ENCODE data around the gene MIPOL1. TPM values are rescaled to one million over a fixed set of nuclear protein-coding genes. Genes with fewer than 3 reads are reported as not detected.
"Not testable (repeated sequence)": the region's sequence is repeated elsewhere in the genome, so short reads cannot be mapped to it uniquely, and the experiment has no call there.

Gene MIPOL1
- total RNA-seq, 3 donors from 2014 or later (not counting 1 experiment from before 2014, with no cell fraction given): not detected

- Mint-ChIP-seq H3K27ac (no peak overlapping the region), H3K27me3 (ENCODE audit: low read depth in 2 of 2) (no peaks in the 10 kb centered on the region), H3K4me1 (no peaks in the 10 kb centered on the region), H3K9me3 (peaks cover 11 to 22% of the 10 kb centered on the region in 2 donors), H3K36me3 (peaks cover 24% of the 10 kb centered on the region), H3K4me3 (no peak overlapping the region)
- DNase-seq (no peak), ATAC-seq (no peak)
- no peak for TF ChIP-seq CTCF (IDR thresholded peaks at IDR 0.05)
- Histone ChIP-seq H3K4me3 (ENCODE audit: low read length) (no peak overlapping the region), H3K36me3 (ENCODE audit: control insufficient read depth, insufficient read depth, low read length) (no peaks in the 10 kb centered on the region), H3K27ac (ENCODE audit: low read length) (no peak overlapping the region), H3K4me1 (ENCODE audit: control insufficient read depth, insufficient read depth, low read length) (no peaks in the 10 kb centered on the region), H3K27me3 (ENCODE audit: control insufficient read depth, insufficient read depth, low read length) (no peaks in the 10 kb centered on the region), H3K9me3 (ENCODE audit: control insufficient read depth, insufficient read depth, low read length) (peaks cover 3% of the 10 kb centered on the region)
- 90% methylated on average over 1 of the region's 1 CpG for WGBS (ENCODE audit: insufficient coverage)
- intact Hi-C loops (cut with micrococcal nuclease): no loop called here
These were observed 356.3 kb downstream of the MIPOL1 start for GRCh38 chr14:37553935-37554550.

GRCh38 chr14:37555596-37555995, 357.9 kb downstream of the MIPOL1 start:
- H3K27ac ChIP-seq (ENCODE audit: low read length); H3K36me3 ChIP-seq (ENCODE audit: control insufficient read depth, insufficient read depth, low read length); intact Hi-C loops (cut with micrococcal nuclease); H3K27me3 ChIP-seq (ENCODE audit: control insufficient read depth, insufficient read depth, low read length); H3K4me3 Mint-ChIP-seq; H3K9me3 ChIP-seq (ENCODE audit: control insufficient read depth, insufficient read depth, low read length); H3K27ac Mint-ChIP-seq; ATAC-seq; H3K4me3 ChIP-seq (ENCODE audit: low read length); H3K4me1 Mint-ChIP-seq; H3K4me1 ChIP-seq (ENCODE audit: control insufficient read depth, insufficient read depth, low read length); H3K27me3 Mint-ChIP-seq (ENCODE audit: low read depth in 2 of 2); DNase-seq: not testable (repeated sequence)
- Mint-ChIP-seq H3K36me3 (peaks cover 24% of the 10 kb centered on the region), H3K9me3 (peaks cover 11 to 22% of the 10 kb centered on the region in 2 donors)
- 82% methylated on average over 13 of the region's 33 CpGs for WGBS (ENCODE audit: insufficient coverage)

GRCh38 chr14:37558740-37559139, 361.0 kb downstream of the MIPOL1 start:
- H3K4me1 Mint-ChIP-seq: no peaks in the 10 kb centered on the region
- no peaks in the 10 kb centered on the region for H3K36me3 ChIP-seq (ENCODE audit: control insufficient read depth, insufficient read depth, low read length)
- H3K36me3 Mint-ChIP-seq: peaks cover 16% of the 10 kb centered on the region
- 87% methylated on average over 3 of the region's 4 CpGs for WGBS (ENCODE audit: insufficient coverage)
- no peak overlapping the region for H3K27ac ChIP-seq (ENCODE audit: low read length)
- no peak overlapping the region for H3K4me3 ChIP-seq (ENCODE audit: low read length)
- ATAC-seq (no peak), DNase-seq (no peak)
- H3K27me3 ChIP-seq (ENCODE audit: control insufficient read depth, insufficient read depth, low read length): no peaks in the 10 kb centered on the region
- H3K27ac Mint-ChIP-seq: no peak overlapping the region
- H3K4me1 ChIP-seq (ENCODE audit: control insufficient read depth, insufficient read depth, low read length): no peaks in the 10 kb centered on the region
- peaks cover 3% of the 10 kb centered on the region for H3K9me3 ChIP-seq (ENCODE audit: control insufficient read depth, insufficient read depth, low read length)
- no peak for TF ChIP-seq CTCF (IDR thresholded peaks at IDR 0.05)
- H3K4me3 Mint-ChIP-seq: no peak overlapping the region
- H3K27me3 Mint-ChIP-seq (ENCODE audit: low read depth in 2 of 2): no peaks in the 10 kb centered on the region
- H3K9me3 Mint-ChIP-seq: peaks cover 5 to 17% of the 10 kb centered on the region in 2 donors
- intact Hi-C loops (cut with micrococcal nuclease): no loop called here

- DNase-seq (no peak), ATAC-seq (no peak)
- WGBS (ENCODE audit: insufficient coverage): 93% methylated on average over 4 of the region's 6 CpGs
- Histone ChIP-seq H3K9me3 (ENCODE audit: control insufficient read depth, insufficient read depth, low read length) (no peaks in the 10 kb centered on the region), H3K27ac (ENCODE audit: low read length) (no peak overlapping the region), H3K36me3 (ENCODE audit: control insufficient read depth, insufficient read depth, low read length) (no peaks in the 10 kb centered on the region), H3K27me3 (ENCODE audit: control insufficient read depth, insufficient read depth, low read length) (no peaks in the 10 kb centered on the region), H3K4me1 (ENCODE audit: control insufficient read depth, insufficient read depth, low read length) (no peaks in the 10 kb centered on the region), H3K4me3 (ENCODE audit: low read length) (no peak overlapping the region)
- H3K4me3 Mint-ChIP-seq: no peak overlapping the region
- peaks cover 3 to 12% of the 10 kb centered on the region in 2 donors for H3K9me3 Mint-ChIP-seq
- intact Hi-C loops (cut with micrococcal nuclease): no loop called here
- no peak for TF ChIP-seq CTCF (IDR thresholded peaks at IDR 0.05)
- H3K27ac Mint-ChIP-seq: no peak overlapping the region
- peaks cover 16% of the 10 kb centered on the region for H3K36me3 Mint-ChIP-seq
- H3K4me1 Mint-ChIP-seq: no peaks in the 10 kb centered on the region
- no peaks in the 10 kb centered on the region for H3K27me3 Mint-ChIP-seq (ENCODE audit: low read depth in 2 of 2)
These were observed 361.6 kb downstream of the MIPOL1 start for GRCh38 chr14:37559386-37559785.
